HEK293 (cell line): Measurements from ENCODE around the gene HPDL.

ENCODE experiments used
- AEBP2 ChIP-seq: fragments of 450-650 bp; formaldehyde crosslinking; IDR thresholded peaks from 2 replicates; pipeline ENCODE4 v1.5.1; 2016; ENCODE audit warnings: missing biosample characterization, missing genetic modification characterization, borderline replicate concordance
- ELK4 ChIP-seq: IDR thresholded peaks from 2 replicates; pipeline ENCODE4 v1.6.1; 2011; ENCODE audit warnings: mild to moderate bottlenecking, low read depth, low read length, borderline replicate concordance
- GFI1B ChIP-seq: fragments of 450-650 bp; formaldehyde crosslinking; IDR thresholded peaks from 2 replicates; pipeline ENCODE4 v1.5.1; 2016; ENCODE audit warnings: missing biosample characterization, missing genetic modification characterization
- GLI2 ChIP-seq: fragments of 450-650 bp; formaldehyde crosslinking; IDR thresholded peaks from 2 replicates; pipeline ENCODE4; 2017; ENCODE audit warnings: missing biosample characterization, missing genetic modification characterization, low read depth, borderline replicate concordance
- PRDM2 ChIP-seq: fragments of 450-650 bp; formaldehyde crosslinking; IDR thresholded peaks from 2 replicates; pipeline ENCODE4 v1.5.1; 2016; ENCODE audit warnings: missing biosample characterization, missing genetic modification characterization, borderline replicate concordance
- REPIN1 ChIP-seq: fragments of 450-650 bp; formaldehyde crosslinking; IDR thresholded peaks from 2 replicates; pipeline ENCODE4 v1.5.1; 2017; ENCODE audit warnings: missing biosample characterization, missing genetic modification characterization, low read depth
- SCRT1 ChIP-seq: fragments of 450-650 bp; formaldehyde crosslinking; IDR thresholded peaks from 2 replicates; pipeline ENCODE4 v1.5.1; 2016; ENCODE audit warnings: missing biosample characterization, missing genetic modification characterization, borderline replicate concordance
- ZFP41 ChIP-seq: fragments of 450-650 bp; formaldehyde crosslinking; IDR thresholded peaks from 2 replicates; pipeline ENCODE4 v1.5.1; 2016; ENCODE audit warnings: missing biosample characterization, missing genetic modification characterization, borderline replicate concordance
- ZNF10 ChIP-seq: fragments of 450-650 bp; formaldehyde crosslinking; IDR thresholded peaks from 2 replicates; pipeline ENCODE4 v1.5.1; 2017; ENCODE audit warnings: missing biosample characterization, missing genetic modification characterization
- ZNF114 ChIP-seq: fragments of 450-650 bp; formaldehyde crosslinking; IDR thresholded peaks from 2 replicates; pipeline ENCODE4 v1.5.0; 2017; ENCODE audit warnings: missing biosample characterization, missing genetic modification characterization
- ZNF121 ChIP-seq: fragments of 450-650 bp; formaldehyde crosslinking; IDR thresholded peaks from 2 replicates; pipeline ENCODE4 v1.5.1; 2016; ENCODE audit warnings: missing biosample characterization, missing genetic modification characterization
- ZNF175 ChIP-seq: fragments of 450-650 bp; formaldehyde crosslinking; IDR thresholded peaks from 2 replicates; pipeline ENCODE4 v1.5.1; 2016; ENCODE audit warnings: missing biosample characterization, missing genetic modification characterization
- ZNF223 ChIP-seq: fragments of 450-650 bp; formaldehyde crosslinking; IDR thresholded peaks from 2 replicates; pipeline ENCODE4 v1.5.1; 2016; ENCODE audit warnings: missing biosample characterization, missing genetic modification characterization
- ZNF24 ChIP-seq: fragments of 450-650 bp; formaldehyde crosslinking; IDR thresholded peaks from 2 replicates; pipeline ENCODE4 v1.5.1; 2016; ENCODE audit warnings: missing biosample characterization, missing genetic modification characterization
- ZNF302 ChIP-seq: fragments of 450-650 bp; formaldehyde crosslinking; IDR thresholded peaks from 2 replicates; pipeline ENCODE4 v1.5.1; 2016; ENCODE audit warnings: missing biosample characterization, missing genetic modification characterization, low read depth
- ZNF433 ChIP-seq: fragments of 450-650 bp; formaldehyde crosslinking; IDR thresholded peaks from 2 replicates; pipeline ENCODE4 v1.5.1; 2016; ENCODE audit warnings: missing biosample characterization, missing genetic modification characterization, low read depth
- ZNF48 ChIP-seq: fragments of 450-650 bp; formaldehyde crosslinking; IDR thresholded peaks from 2 replicates; pipeline ENCODE4 v1.5.1; 2016; ENCODE audit warnings: missing biosample characterization, missing genetic modification characterization
- ZNF488 ChIP-seq: fragments of 450-650 bp; formaldehyde crosslinking; IDR thresholded peaks from 2 replicates; pipeline ENCODE4 v1.5.1; 2016; ENCODE audit warnings: missing biosample characterization, missing genetic modification characterization
- ZNF501 ChIP-seq: fragments of 450-650 bp; formaldehyde crosslinking; IDR thresholded peaks from 2 replicates; pipeline ENCODE4 v1.5.1; 2016; ENCODE audit warnings: missing biosample characterization, missing genetic modification characterization
- ZNF521 ChIP-seq: fragments of 450-650 bp; formaldehyde crosslinking; IDR thresholded peaks from 2 replicates; pipeline ENCODE4 v1.5.1; 2017; ENCODE audit warnings: missing biosample characterization, mild to moderate bottlenecking, missing genetic modification characterization
- ZNF558 ChIP-seq: fragments of 450-650 bp; formaldehyde crosslinking; IDR thresholded peaks from 2 replicates; pipeline ENCODE4 v1.5.1; 2016; ENCODE audit warnings: missing biosample characterization, missing genetic modification characterization
- ZNF560 ChIP-seq: fragments of 450-650 bp; formaldehyde crosslinking; IDR thresholded peaks from 2 replicates; pipeline ENCODE4 v1.5.1; 2017; ENCODE audit warnings: missing biosample characterization, missing genetic modification characterization, borderline replicate concordance
- ZNF600 ChIP-seq: fragments of 450-650 bp; formaldehyde crosslinking; IDR thresholded peaks from 2 replicates; pipeline ENCODE4 v1.5.1; 2016; ENCODE audit warnings: missing biosample characterization, missing genetic modification characterization
- ZNF670 ChIP-seq: fragments of 450-650 bp; formaldehyde crosslinking; IDR thresholded peaks from 2 replicates; pipeline ENCODE4 v1.5.1; 2016; ENCODE audit warnings: missing biosample characterization, missing genetic modification characterization, low read depth
- ZNF704 ChIP-seq: fragments of 450-650 bp; formaldehyde crosslinking; IDR thresholded peaks from 2 replicates; pipeline ENCODE4 v1.5.1; 2016; ENCODE audit warnings: missing biosample characterization, missing genetic modification characterization
- ZNF747 ChIP-seq: fragments of 450-650 bp; formaldehyde crosslinking; IDR thresholded peaks from 2 replicates; pipeline ENCODE4 v1.5.1; 2016; ENCODE audit warnings: missing biosample characterization, missing genetic modification characterization
- ZNF791 ChIP-seq: fragments of 450-650 bp; formaldehyde crosslinking; IDR thresholded peaks from 2 replicates; pipeline ENCODE4 v1.5.1; 2016; ENCODE audit warnings: missing biosample characterization, missing genetic modification characterization
- ZSCAN30 ChIP-seq: fragments of 450-650 bp; IDR thresholded peaks from 2 replicates; pipeline ENCODE4 v1.5.1; 2018; ENCODE audit warnings: missing biosample characterization, mild to moderate bottlenecking, missing genetic modification characterization, moderate library complexity

Gene HPDL

GRCh38 chr1:45339789-45340558, 13.3 kb downstream of the HPDL start, which contains the start of the genes MUTYH and TOE1 (continued):
- TF ChIP-seq ZNF560 (tag by site-specific recombination) (no peak), ZNF558 (tag by site-specific recombination) (no peak; the same call in 1 of the 2 replicates), ZNF521 (tag by site-specific recombination) (no peak), ZNF501 (peak; percentile 96), ZNF433 (tag by site-specific recombination) (no peak), ZNF175 (tag by site-specific recombination) (no peak), ELK4 (no peak; the same call in 1 of the 2 replicates), ZNF302 (tag by site-specific recombination) (no peak), ZNF121 (tag by site-specific recombination) (no peak), SCRT1 (tag by site-specific recombination) (no peak), REPIN1 (tag by site-specific recombination) (no peak), GFI1B (no peak), AEBP2 (tag by site-specific recombination) (no peak), ZNF747 (no peak), ZSCAN30 (tag by site-specific recombination) (peak; percentile 63; the same call in 1 of the 2 replicates), GLI2 (tag by site-specific recombination) (no peak), ZNF114 (tag by site-specific recombination) (no peak), ZNF10 (tag by site-specific recombination) (no peak), ZFP41 (tag by site-specific recombination) (no peak), PRDM2 (tag by site-specific recombination) (no peak), ZNF48 (tag by site-specific recombination) (no peak), ZNF24 (tag by site-specific recombination) (peak; percentile 73; the same call in 1 of the 2 replicates), ZNF223 (tag by site-specific recombination) (0 out of 2 replicates have a peak, but pooled peaks have one; percentile 35), ZNF488 (no peak), ZNF704 (tag by site-specific recombination) (no peak), ZNF791 (tag by site-specific recombination) (no peak), ZNF600 (tag by site-specific recombination) (peak; percentile 96), ZNF670 (tag by site-specific recombination) (no peak)
